ENCODE results near the gene PGC.

GRCh38 chr6:41785254-41785653 is 38.1 kb upstream of the PGC start:
- TF ChIP-seq ZNF384 (IDR thresholded peaks at IDR 0.05), result no peak
- TF ChIP-seq BHLHE40 (IDR thresholded peaks at IDR 0.05; ENCODE audit: borderline replicate concordance), result no peak
- TF ChIP-seq ELF4 (IDR thresholded peaks at IDR 0.05), result no peak
- TF ChIP-seq L3MBTL2 (conservative IDR thresholded peaks at IDR 0.05), result no peak
- TF ChIP-seq SUZ12 (IDR thresholded peaks at IDR 0.05), result no peak
- no peak for TF ChIP-seq ARNT (IDR thresholded peaks at IDR 0.05)
- no peak for TF ChIP-seq CTBP1 (IDR thresholded peaks at IDR 0.05; ENCODE audit: borderline replicate concordance)
- no peak for TF ChIP-seq FOXM1 (IDR thresholded peaks at IDR 0.05; ENCODE audit: borderline replicate concordance)
- no peak for TF ChIP-seq TARDBP (IDR thresholded peaks at IDR 0.05)
- TF ChIP-seq LEF1 (IDR thresholded peaks at IDR 0.05; ENCODE audit: borderline replicate concordance), result no peak
- TF ChIP-seq NFRKB (IDR thresholded peaks at IDR 0.05), result no peak
- TF ChIP-seq HDGF (IDR thresholded peaks at IDR 0.05; ENCODE audit: borderline replicate concordance), result no peak
